Activated T-helper 1 cell treated with anti-CD3 and anti-CD28 coated beads, Interleukin-12 subunit alpha, Interleukin-12 subunit beta, Interleukin-2, Interleukin-4 antibody, amounts not matched to agents 30 ng/mL and 10 ng/mL and 1 ng/mL, durations not matched to agents 14 hours and 24 hours and 36 hours (primary cell): Measurements from ENCODE around the gene TFIP11. TPM values are rescaled to one million over a fixed set of nuclear protein-coding genes. Genes with fewer than 3 reads are reported as not detected.

ENCODE experiments used
- DNase-seq: peaks from one replicate; pipeline ENCODE4 v3.0.0; 2021; ENCODE audit warnings: low spot score
- H3K27ac Mint-ChIP-seq: one replicate; pipeline ENCODE4 v1.8.0; 2021; ENCODE audit warnings: mild to moderate bottlenecking, mixed read lengths
- H3K27me3 Mint-ChIP-seq: one replicate; pipeline ENCODE4 v1.8.0; 2022; ENCODE audit warnings: mild to moderate bottlenecking, moderate library complexity, mixed read lengths; ENCODE audit not compliant: insufficient read depth
- H3K36me3 Mint-ChIP-seq: one replicate; pipeline ENCODE4 v1.8.0; 2021; ENCODE audit warnings: low read depth, mixed read lengths
- H3K4me1 Mint-ChIP-seq: one replicate; pipeline ENCODE4 v1.8.0; 2021; ENCODE audit warnings: low read depth, mixed read lengths
- H3K4me3 Mint-ChIP-seq: one replicate; pipeline ENCODE4 v1.8.0; 2021; ENCODE audit warnings: mild to moderate bottlenecking, moderate library complexity, mixed read lengths
- H3K9me3 Mint-ChIP-seq: one replicate; pipeline ENCODE4 v1.8.0; 2021; ENCODE audit warnings: mixed read lengths
- intact Hi-C: fragments of 100-400 bp; cut with micrococcal nuclease; formaldehyde crosslinking; loops from one replicate; pipeline ENCODE4 v1.15.1; 2024
- total RNA-seq: library from RNA; stranded (reverse); gene quantifications from 2 replicates; pipeline ENCODE4 v1.2.3, GENCODE V29; 2022

Gene TFIP11
- total RNA-seq, 1 donor from 2014 or later = 58.1 TPM

- Mint-ChIP-seq H3K4me1 (no peaks in the 10 kb centered on the region), H3K27ac (no peak overlapping the region), H3K36me3 (peaks cover 24% of the 10 kb centered on the region), H3K9me3 (no peaks in the 10 kb centered on the region), H3K27me3 (no peaks in the 10 kb centered on the region), H3K4me3 (no peak overlapping the region)
- intact Hi-C loops = loop anchor here (2.0 kb wide), 1 partner anchor 29 kb away; no protein-coding TSS in a partner anchor
- no peak for DNase-seq
Measured at GRCh38 chr22:26460202-26460601, 52.1 kb downstream of the TFIP11 start.

GRCh38 chr22:26457661-26458272, 54.5 kb downstream of the TFIP11 start:
- Mint-ChIP-seq H3K27ac (no peak overlapping the region), H3K27me3 (no peaks in the 10 kb centered on the region), H3K36me3 (peaks cover 21% of the 10 kb centered on the region), H3K4me3 (no peak overlapping the region), H3K9me3 (no peaks in the 10 kb centered on the region), H3K4me1 (no peaks in the 10 kb centered on the region)
- no peak for DNase-seq
- intact Hi-C loops = no loop called here

- Mint-ChIP-seq H3K36me3 (peaks cover 21% of the 10 kb centered on the region), H3K27ac (no peak overlapping the region), H3K4me1 (no peaks in the 10 kb centered on the region), H3K9me3 (no peaks in the 10 kb centered on the region), H3K4me3 (no peak overlapping the region), H3K27me3 (no peaks in the 10 kb centered on the region)
- DNase-seq = no peak
- intact Hi-C loops = no loop called here
Measured at GRCh38 chr22:26453812-26454500, 58.3 kb downstream of the TFIP11 start.

- H3K27me3 Mint-ChIP-seq = no peaks in the 10 kb centered on the region
- no peak for DNase-seq
- intact Hi-C loops = no loop called here
- H3K4me1 Mint-ChIP-seq = no peaks in the 10 kb centered on the region
- peaks cover 19% of the 10 kb centered on the region for H3K36me3 Mint-ChIP-seq
- H3K4me3 Mint-ChIP-seq = no peak overlapping the region
- H3K9me3 Mint-ChIP-seq = no peaks in the 10 kb centered on the region
- H3K27ac Mint-ChIP-seq = no peak overlapping the region
Measured at GRCh38 chr22:26453216-26453615, 59.1 kb downstream of the TFIP11 start.

- Mint-ChIP-seq H3K4me3 (no peak overlapping the region), H3K36me3 (peaks cover 18% of the 10 kb centered on the region), H3K9me3 (no peaks in the 10 kb centered on the region), H3K27ac (no peak overlapping the region), H3K4me1 (no peaks in the 10 kb centered on the region), H3K27me3 (no peaks in the 10 kb centered on the region)
- intact Hi-C loops = no loop called here
- no peak for DNase-seq
Measured at GRCh38 chr22:26452236-26453016, 59.8 kb downstream of the TFIP11 start.

- H3K27me3 Mint-ChIP-seq = no peaks in the 10 kb centered on the region
- H3K4me1 Mint-ChIP-seq = no peaks in the 10 kb centered on the region
- intact Hi-C loops = no loop called here
- H3K4me3 Mint-ChIP-seq = no peak overlapping the region
- no peaks in the 10 kb centered on the region for H3K9me3 Mint-ChIP-seq
- H3K27ac Mint-ChIP-seq = no peak overlapping the region
- H3K36me3 Mint-ChIP-seq = peaks cover 18% of the 10 kb centered on the region
- DNase-seq = no peak
Measured at GRCh38 chr22:26450453-26451185, 61.7 kb downstream of the TFIP11 start.

GRCh38 chr22:26448941-26449340, 63.3 kb downstream of the TFIP11 start:
- intact Hi-C loops = no loop called here
- peaks cover 19% of the 10 kb centered on the region for H3K36me3 Mint-ChIP-seq
- H3K27me3 Mint-ChIP-seq = no peaks in the 10 kb centered on the region
- H3K4me1 Mint-ChIP-seq = no peaks in the 10 kb centered on the region
- H3K4me3 Mint-ChIP-seq = no peak overlapping the region
- DNase-seq = no peak
- H3K9me3 Mint-ChIP-seq = no peaks in the 10 kb centered on the region
- H3K27ac Mint-ChIP-seq = no peak overlapping the region

- Mint-ChIP-seq H3K27ac (no peak overlapping the region), H3K4me3 (no peak overlapping the region), H3K27me3 (no peaks in the 10 kb centered on the region), H3K4me1 (no peaks in the 10 kb centered on the region), H3K9me3 (no peaks in the 10 kb centered on the region), H3K36me3 (peaks cover 22% of the 10 kb centered on the region)
- no peak for DNase-seq
- intact Hi-C loops = no loop called here
Measured at GRCh38 chr22:26448334-26448733, 63.9 kb downstream of the TFIP11 start.

- Mint-ChIP-seq H3K9me3 (no peaks in the 10 kb centered on the region), H3K4me3 (no peak overlapping the region), H3K27me3 (no peaks in the 10 kb centered on the region), H3K27ac (no peak overlapping the region), H3K36me3 (peaks cover 21% of the 10 kb centered on the region), H3K4me1 (no peaks in the 10 kb centered on the region)
- DNase-seq = no peak
- intact Hi-C loops = no loop called here
Measured at GRCh38 chr22:26447584-26448329, 64.5 kb downstream of the TFIP11 start.

- DNase-seq = no peak
- H3K4me1 Mint-ChIP-seq = no peaks in the 10 kb centered on the region
- H3K4me3 Mint-ChIP-seq = no peak overlapping the region
- no peaks in the 10 kb centered on the region for H3K27me3 Mint-ChIP-seq
- intact Hi-C loops = no loop called here
- peaks cover 22% of the 10 kb centered on the region for H3K36me3 Mint-ChIP-seq
- H3K9me3 Mint-ChIP-seq = no peaks in the 10 kb centered on the region
- H3K27ac Mint-ChIP-seq = no peak overlapping the region
Measured at GRCh38 chr22:26446808-26447515, 65.3 kb downstream of the TFIP11 start.

- Mint-ChIP-seq H3K9me3 (no peaks in the 10 kb centered on the region), H3K4me1 (peaks cover 4% of the 10 kb centered on the region), H3K27me3 (no peaks in the 10 kb centered on the region), H3K4me3 (no peak overlapping the region), H3K27ac (no peak overlapping the region), H3K36me3 (peaks cover 22% of the 10 kb centered on the region)
- no peak for DNase-seq
- intact Hi-C loops = no loop called here
Measured at GRCh38 chr22:26445577-26446275, 66.5 kb downstream of the TFIP11 start.
